ENCODE results near the gene CLCF1.

CLCF1 gene

GRCh38 chr11:67397986-67398660 lies 24.7 kb upstream of the CLCF1 start:
- no peaks in the 10 kb centered on the region for H3K27me3 Mint-ChIP-seq (ENCODE audit: low read depth)
- H3K27ac Mint-ChIP-seq: no peak overlapping the region
- no peaks in the 10 kb centered on the region for H3K9me3 Mint-ChIP-seq
- H3K4me3 Mint-ChIP-seq: peak overlapping the region; percentile 40 to 55 (median 55)
- H3K4me1 Mint-ChIP-seq: peaks cover 17% of the 10 kb centered on the region
- H3K36me3 Mint-ChIP-seq (ENCODE audit: low read depth): peaks cover 14% of the 10 kb centered on the region
- TF ChIP-seq CTCF (IDR thresholded peaks at IDR 0.05; ENCODE audit: unreplicated experiment in 3 of 3): no peak

- Mint-ChIP-seq H3K4me3 (peak overlapping the region; percentile 40 to 55 (median 55)), H3K36me3 (ENCODE audit: low read depth) (peaks cover 14% of the 10 kb centered on the region), H3K27me3 (ENCODE audit: low read depth) (no peaks in the 10 kb centered on the region), H3K9me3 (no peaks in the 10 kb centered on the region), H3K27ac (no peak overlapping the region), H3K4me1 (peaks cover 20% of the 10 kb centered on the region)
- no peak for TF ChIP-seq CTCF (IDR thresholded peaks at IDR 0.05; ENCODE audit: unreplicated experiment in 3 of 3)
Observed at GRCh38 chr11:67397536-67397935, 24.1 kb upstream of the CLCF1 start.

GRCh38 chr11:67396587-67397389 lies 23.4 kb upstream of the CLCF1 start:
- peak overlapping the region in 2 of 3 experiments; percentile 31 to 62 for H3K27ac Mint-ChIP-seq
- peaks cover 14% of the 10 kb centered on the region for H3K36me3 Mint-ChIP-seq (ENCODE audit: low read depth)
- H3K9me3 Mint-ChIP-seq: no peaks in the 10 kb centered on the region
- peaks cover 23% of the 10 kb centered on the region for H3K4me1 Mint-ChIP-seq
- no peak for TF ChIP-seq CTCF (IDR thresholded peaks at IDR 0.05; ENCODE audit: unreplicated experiment in 3 of 3)
- H3K4me3 Mint-ChIP-seq: peak overlapping the region; percentile 38 to 46 (median 45)
- no peaks in the 10 kb centered on the region for H3K27me3 Mint-ChIP-seq (ENCODE audit: low read depth)

- Mint-ChIP-seq H3K4me3 (peak overlapping the region in 2 of 3 experiments; percentile 31 to 33), H3K9me3 (no peaks in the 10 kb centered on the region), H3K27me3 (ENCODE audit: low read depth) (no peaks in the 10 kb centered on the region), H3K4me1 (peaks cover 25% of the 10 kb centered on the region), H3K27ac (peak overlapping the region in 1 of 3 experiments; percentile 62), H3K36me3 (ENCODE audit: low read depth) (peaks cover 14% of the 10 kb centered on the region)
- no peak for TF ChIP-seq CTCF (IDR thresholded peaks at IDR 0.05; ENCODE audit: unreplicated experiment in 3 of 3)
Observed at GRCh38 chr11:67396259-67396581, 22.8 kb upstream of the CLCF1 start.

- peaks cover 28% of the 10 kb centered on the region for H3K4me1 Mint-ChIP-seq
- no peaks in the 10 kb centered on the region for H3K27me3 Mint-ChIP-seq (ENCODE audit: low read depth)
- H3K4me3 Mint-ChIP-seq: no peak overlapping the region
- H3K36me3 Mint-ChIP-seq (ENCODE audit: low read depth): peaks cover 14% of the 10 kb centered on the region
- TF ChIP-seq CTCF (IDR thresholded peaks at IDR 0.05; ENCODE audit: unreplicated experiment in 3 of 3): no peak
- H3K27ac Mint-ChIP-seq: no peak overlapping the region
- H3K9me3 Mint-ChIP-seq: no peaks in the 10 kb centered on the region
Observed at GRCh38 chr11:67395555-67396258, 22.3 kb upstream of the CLCF1 start.
